Measurements from ENCODE around the gene CMIP.
A peak's percentile ranks its signal among the peaks of the same experiment; 100 is the strongest.
"Not testable (repeated sequence)": the region's sequence is repeated elsewhere in the genome, so short reads cannot be mapped to it uniquely, and the experiment has no call there.

Gene CMIP

GRCh38 chr16:81444448-81445121, at the start of gene CMIP:
Gene CMIP (plus strand): TSS chr16:81444808.
- peak; percentile 40 to 61 for DNase-seq

- no peak for DNase-seq
Measured at GRCh38 chr16:81394966-81395655, 49.5 kb upstream of the CMIP start.

DNA sequence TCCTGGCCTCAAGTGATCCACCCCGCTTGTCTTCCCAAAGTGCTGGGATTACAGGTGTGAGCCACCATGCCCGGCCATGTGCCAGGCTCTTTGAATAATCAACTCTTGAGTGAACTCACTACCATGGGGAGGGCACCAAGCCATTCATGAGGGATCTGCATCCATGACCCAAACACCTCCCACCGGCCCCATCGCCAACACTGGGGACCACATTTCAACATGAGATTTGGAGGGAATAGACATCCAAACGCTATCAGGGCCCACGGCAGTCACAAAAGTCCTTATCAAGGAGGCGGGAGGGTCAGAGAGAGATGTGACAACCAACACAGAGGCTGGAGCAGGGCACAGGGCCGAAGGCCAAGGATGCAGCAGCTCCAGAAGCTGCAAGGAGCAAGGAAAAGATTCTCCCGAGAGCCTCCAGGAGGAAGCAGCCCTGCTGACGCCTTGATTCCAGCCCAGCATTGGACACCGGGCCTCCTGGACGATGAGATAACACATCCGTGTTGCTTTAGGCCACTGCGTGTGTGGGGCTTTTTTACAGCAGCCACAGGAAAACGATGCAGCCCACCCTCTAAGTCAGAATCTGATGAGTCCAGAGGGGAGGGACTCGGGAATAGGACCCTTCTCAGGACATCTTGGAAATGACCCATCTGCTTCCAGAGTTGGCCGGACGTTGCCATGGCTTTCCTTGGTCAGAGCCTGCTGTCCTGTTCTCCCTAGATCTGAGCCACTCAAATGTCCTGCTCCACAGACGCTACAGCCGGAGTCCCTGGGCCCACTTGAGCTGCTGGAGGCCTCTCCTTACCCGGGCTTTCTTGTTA, 47.3 kb upstream of the CMIP start:
- no peak for DNase-seq

DNA sequence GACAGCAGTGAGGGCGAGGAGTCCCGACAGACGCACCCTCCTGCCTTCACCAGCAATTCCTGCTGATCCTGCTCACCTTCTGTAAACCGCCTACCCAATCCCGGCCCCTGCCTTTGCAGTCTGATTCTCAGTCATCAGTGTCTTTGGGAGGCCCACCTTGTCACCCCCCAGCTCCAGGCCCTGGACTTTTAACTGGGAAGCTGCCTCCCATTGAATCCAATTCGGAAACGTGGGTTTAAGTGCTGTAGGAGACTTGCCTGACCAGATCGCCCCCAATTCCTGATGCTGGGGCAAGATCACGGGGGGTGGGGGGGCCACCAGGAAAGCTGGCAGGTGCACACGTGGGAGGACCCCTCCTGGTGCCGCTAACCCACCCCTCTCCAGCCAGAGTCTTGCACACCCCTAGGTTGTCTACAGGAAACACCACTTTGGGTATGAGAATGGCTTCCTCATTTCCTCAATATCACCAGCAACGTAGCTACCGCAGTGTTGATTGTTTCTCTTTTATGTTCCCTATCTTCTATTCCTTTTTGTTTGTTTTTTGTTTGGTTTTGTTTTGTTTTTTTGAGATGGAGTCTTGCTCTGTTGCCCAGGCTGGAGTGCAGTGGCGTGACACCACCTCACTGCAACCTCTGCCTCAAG, 46.6 kb upstream of the CMIP start:
- DNase-seq = no peak

GRCh38 chr16:81399909-81400308, 44.7 kb upstream of the CMIP start:
- no peak for DNase-seq

DNA sequence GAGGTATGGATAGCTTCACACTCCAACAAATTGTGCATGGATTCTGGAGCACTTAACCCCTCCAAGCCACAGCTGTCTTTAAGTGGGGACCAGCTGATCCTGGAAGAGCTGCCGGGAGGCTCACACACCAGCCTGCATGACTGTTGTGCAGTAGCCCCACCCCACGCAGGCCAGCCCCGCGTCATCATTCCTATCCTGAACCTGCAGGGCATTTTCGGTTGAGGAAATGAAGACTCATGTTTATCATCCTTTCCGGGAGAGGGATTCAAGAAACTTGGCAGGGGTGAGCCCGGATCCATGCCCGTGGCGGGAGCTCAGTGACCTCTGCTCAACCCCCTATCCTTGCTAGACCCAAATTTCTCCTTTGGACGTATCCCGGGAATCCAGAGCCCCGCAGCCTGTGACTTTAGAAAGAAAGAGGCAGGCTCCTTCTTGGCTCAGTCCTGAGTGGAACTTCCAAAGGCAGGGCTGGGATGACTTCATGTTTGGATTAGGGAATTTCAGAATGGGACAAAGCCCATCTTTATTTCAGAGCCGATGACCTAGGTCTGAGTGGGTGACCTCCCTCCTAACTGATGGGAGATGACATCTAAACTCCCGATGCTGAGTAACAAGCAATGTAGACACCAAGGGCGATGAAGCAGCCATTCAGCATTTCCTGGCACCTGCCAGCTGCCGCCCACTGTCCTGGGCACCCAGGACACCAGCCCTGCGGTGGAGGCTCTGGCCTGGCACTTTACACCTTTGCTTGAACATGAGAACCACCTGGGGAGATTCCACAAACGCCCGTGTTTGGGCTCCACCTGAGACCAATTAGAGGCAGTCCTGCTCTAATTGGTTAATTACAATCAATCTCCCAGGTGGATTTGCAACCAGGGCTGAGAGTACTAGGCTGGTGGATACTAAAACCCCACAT, 43.3 kb upstream of the CMIP start:
- no peak for DNase-seq

GRCh38 chr16:81403208-81403600, 41.4 kb upstream of the CMIP start:
- DNase-seq = no peak

DNA sequence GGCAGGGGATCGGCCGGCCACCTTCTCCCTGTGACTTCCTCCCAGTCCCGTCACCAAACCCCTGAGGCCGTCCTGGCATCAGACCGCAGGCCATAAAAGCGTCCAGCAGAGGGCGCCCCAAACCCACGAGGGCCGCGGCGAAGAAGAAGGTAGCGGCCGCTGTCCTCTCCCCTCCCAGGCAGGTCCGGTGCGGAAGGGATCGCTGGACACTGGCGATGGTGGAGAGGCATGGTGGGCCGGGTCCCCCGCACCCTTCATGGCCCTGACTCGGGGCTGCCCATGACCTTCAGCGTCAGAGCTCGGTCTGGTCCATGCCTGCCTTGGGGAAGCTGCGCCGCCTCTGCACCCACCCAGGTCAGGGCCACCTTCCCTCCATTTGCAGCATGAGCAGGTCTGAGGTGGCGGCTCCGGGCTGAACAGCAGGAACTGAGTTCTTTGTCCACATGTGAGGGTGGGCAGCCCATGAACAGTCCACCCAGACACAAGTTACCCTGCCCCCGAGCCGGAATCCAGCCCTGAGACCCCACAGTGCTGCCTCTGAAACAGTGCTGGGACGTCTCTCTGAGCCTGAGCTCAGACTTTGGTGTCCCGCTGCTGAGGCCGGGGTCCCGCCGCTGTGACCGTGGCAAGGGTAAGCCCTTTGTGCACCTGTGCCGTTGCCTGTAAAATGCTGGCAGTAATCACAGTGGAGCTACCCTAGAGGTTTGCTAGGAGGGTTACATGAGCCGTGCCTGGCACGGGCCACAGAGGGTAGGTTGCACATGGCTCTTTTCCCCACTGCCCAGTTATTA, 40.8 kb upstream of the CMIP start:
- DNase-seq = peak; percentile 76 to 77

DNA sequence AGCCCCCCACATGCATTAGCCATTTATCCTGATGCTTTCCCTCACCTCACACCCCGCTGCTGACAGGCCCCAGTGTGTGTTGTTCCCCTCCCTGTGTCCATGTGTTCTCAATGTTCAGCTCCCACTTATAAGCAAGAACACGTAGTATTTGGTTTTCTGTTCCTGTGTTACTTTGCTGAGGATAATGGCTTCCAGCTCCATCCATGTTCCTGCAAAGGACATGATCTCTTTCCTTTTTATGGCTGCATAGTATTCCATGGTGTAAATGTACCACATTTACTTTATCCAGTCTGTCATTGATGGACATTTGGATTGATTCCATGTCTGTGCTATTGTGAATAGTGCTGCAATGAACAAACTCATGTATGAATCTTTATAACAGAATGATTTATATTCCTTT, 39.6 kb upstream of the CMIP start:
- DNase-seq = not testable (repeated sequence)

DNA sequence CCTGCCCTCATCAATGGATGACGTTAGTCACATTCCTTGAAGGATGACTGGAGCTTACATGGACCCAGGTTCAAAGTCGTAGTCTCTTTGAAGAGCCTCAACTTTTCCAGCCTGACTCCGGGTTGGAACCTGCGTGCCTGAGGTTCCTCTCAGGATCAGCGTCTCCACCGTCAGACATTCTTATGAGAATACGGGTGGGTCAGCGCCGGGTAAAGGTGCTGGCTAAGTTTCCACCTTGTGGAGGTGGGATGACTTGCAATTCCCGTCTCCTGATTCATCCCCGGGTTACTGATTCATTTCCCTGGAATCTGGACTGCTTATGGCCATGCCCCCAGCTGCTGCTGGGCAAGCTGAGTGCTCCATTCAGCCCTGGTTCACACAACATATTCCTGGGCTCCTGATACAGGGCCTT, 38.9 kb upstream of the CMIP start:
- no peak for DNase-seq

GRCh38 chr16:81408409-81408950, 36.1 kb upstream of the CMIP start:
- DNase-seq = no peak

DNA sequence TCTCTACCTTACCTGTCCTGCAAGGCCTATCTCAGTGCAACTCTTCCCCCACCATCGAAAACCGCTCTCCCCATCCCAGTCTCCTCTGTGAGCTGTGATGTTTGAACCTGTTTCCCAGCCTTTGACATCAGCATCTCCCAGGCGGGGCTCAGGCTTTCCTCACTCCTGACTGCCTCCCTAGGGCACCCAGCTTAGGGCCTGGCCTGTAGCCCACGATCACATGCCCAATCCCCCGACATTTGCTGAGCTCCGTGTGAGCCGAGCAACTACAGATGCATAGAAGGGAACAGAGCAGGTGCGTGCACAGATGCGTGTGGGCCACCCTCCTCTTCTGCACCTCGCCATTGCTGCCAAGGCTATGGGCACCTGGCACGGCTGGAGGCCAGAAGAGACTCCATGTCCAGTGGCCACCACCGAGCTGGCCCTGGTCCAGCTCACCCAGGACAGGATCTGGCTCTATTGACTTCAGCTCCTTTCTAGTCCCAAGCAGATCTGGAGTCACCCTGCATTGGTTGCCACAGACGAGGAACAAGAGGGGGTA, 35.5 kb upstream of the CMIP start:
- no peak for DNase-seq

DNA sequence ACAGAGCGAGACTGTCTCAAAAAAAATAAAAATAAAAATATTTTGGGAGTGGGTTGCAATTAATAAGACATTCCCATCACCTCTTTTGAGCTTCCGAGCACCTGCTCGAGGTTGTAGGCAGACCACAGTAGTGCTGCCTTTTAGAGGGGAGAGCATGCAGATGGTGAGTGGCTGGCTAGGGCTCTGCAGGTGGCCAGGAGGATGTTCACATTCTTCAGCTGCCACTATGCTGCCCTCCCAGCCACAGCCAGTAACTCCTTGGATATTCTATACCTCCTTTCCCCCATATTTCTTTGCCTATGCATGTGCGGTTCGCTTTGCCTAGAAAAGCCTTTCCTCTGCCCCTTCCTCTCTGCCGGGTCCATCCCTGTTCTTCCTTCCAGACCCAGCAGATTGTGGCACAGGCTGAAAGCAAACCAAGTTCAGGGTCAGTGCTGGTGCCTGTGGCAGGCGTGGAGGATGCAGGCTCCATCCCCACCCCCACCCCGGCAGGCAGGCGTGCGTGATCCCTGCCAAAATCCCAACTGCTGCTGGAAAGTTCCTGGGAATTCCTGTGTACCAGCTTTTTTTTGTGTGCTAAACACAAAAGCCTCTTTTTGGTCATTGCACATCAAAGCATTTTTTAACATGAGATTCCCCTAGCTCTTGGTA, 33.8 kb upstream of the CMIP start:
- DNase-seq = no peak

DNA sequence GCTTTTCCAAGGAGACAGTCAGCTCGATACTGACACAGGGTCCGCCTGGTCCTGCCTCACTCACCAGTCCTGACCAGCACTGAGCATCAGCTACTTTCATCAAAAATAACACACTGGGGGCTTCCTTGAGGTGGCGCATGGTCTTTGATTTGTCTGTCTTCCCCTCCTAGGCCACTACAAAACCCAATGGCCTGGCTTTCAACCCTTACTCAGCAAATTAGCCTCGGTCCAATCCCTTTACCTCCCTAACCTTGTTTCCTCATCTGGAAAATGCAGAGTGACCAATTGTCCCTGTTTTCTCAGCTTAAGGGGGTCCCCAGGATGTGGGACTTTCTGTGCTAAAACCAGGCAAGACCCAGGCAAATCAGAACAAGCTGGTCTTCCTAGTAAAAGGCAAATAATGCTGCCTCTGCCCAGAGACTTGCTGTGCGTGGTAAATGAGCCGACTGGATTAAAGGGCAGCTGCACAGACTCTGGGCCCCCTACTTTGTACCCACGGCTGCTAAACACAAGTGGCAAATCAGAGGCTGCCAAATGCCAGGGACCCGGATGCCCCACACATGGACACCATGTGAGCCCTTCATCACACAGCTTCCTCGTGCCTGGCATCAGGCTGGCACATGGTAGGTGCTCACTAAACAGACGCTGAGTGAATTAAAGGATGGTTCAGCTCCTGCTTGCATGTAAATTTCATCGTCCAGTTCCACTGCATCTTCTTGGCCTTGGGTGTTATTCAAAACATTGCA, 31.2 kb upstream of the CMIP start:
- no peak for DNase-seq

- DNase-seq = no peak
Measured at GRCh38 chr16:81415751-81416150, 28.9 kb upstream of the CMIP start.

DNA sequence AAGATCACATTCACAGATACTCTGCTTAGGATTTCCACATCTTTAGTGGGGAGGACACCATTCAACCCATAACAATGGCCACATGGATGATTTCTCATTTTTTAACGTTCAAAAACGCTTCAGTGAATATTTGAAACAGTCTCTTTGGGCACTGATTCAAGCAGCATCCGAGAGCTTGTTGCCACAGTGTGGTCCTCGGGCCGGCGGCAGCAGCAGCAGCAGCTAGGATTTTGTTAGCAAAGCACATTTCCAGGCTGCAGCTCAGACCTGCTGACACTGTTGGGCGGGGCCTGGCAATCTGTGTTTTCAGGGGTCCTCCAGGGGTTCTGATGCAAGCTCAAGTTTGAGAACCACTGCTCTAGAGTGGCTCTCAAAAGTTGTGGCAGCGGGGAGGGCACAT, 27.9 kb upstream of the CMIP start:
- no peak for DNase-seq

DNA sequence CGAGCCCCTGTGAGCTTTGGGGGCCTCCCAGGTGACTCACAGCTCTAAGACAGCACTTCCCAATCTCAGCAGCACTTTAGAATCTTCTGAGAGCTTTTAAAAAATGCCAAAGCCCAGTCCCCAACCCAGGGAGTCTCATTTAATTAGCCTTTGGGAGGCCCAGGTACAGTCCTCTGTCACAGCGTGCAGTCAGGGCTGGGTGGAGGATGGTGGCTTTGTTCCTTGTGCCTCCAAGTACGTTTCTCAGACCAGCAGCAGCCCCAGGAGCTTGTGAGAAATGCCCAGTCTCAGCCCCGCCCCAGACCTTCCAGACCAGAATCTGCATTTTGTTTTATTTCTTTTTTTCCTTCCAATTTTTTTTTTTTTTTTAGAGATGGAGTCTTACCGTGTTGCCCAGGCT, 27.4 kb upstream of the CMIP start:
- no peak for DNase-seq

DNA sequence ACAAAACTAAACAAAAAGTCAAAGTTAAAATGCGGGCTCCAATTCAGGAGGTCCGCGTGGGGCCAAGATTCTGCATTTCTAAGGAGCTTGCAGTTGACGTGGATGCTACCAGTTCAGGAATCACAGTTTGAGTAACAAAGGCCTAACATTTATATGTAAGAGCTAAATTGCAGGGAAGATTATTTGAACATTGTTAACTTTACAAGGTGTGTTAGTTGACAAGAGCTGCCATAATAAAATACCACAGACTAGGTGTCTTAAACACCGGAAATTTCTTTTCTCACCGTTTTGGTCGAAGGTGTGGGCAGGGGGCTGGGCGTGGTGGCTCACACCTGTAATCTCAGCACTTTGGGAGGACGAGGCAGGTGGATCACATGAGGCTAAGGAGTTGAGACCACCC, 24.8 kb upstream of the CMIP start:
- DNase-seq = no peak

DNA sequence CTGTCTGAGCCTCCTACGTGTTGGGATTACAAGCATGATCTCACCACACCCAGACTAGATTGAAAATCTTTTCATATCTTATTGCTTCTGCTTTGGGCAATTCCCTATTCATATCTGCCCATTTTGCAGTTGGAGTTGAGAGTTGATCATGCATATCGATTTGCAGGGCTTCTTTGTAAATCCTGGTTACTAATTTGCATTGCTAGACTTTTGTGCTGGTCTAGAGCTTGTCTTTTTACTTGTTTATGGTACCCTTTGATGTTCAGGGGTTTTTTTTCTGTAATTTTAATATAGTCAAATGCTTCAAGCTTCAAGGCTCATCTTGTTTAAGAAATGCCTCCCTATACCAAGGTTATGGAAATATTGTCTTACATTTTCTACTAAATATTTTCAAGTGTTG, 23.5 kb upstream of the CMIP start:
- no peak for DNase-seq

GRCh38 chr16:81421536-81421935, 23.1 kb upstream of the CMIP start:
- DNase-seq = no peak
